Gastroesophageal sphincter (tissue), 3 donors: ENCODE results near the gene RAP2B.

ENCODE experiments used
- EP300 ChIP-seq: sonication (generic); formaldehyde crosslinking; IDR thresholded peaks from one replicate; pipeline ENCODE4 v1.6.1; 2017; ENCODE audit warnings: antibody characterized with exemption, mild to moderate bottlenecking
- POLR2A ChIP-seq, 2 donors: fragments of 450-650 bp; IDR thresholded peaks; one replicate each; pipeline ENCODE4 v1.6.1; 2017; ENCODE audit warnings: antibody characterized with exemption in 2 of 2, mild to moderate bottlenecking in 2 of 2, moderate library complexity in 1 of 2
- POLR2AphosphoS5 ChIP-seq: sonication (generic); formaldehyde crosslinking; IDR thresholded peaks from one replicate; pipeline ENCODE4 v1.6.1; 2017; ENCODE audit warnings: antibody characterized with exemption
- TF ChIP-seq, protein P1 (sequence below), 4 experiments: fragments of 200-600 bp in 2 of 4; fragments of 450-650 bp in 2 of 4; sonication (generic) in 1 of 4; IDR thresholded peaks; one replicate each; pipeline ENCODE4 v1.5.1; 2017 to 2019; ENCODE audit warnings: antibody characterized with exemption in 4 of 4, mild to moderate bottlenecking in 2 of 4, moderate library complexity in 2 of 4

DNA sequence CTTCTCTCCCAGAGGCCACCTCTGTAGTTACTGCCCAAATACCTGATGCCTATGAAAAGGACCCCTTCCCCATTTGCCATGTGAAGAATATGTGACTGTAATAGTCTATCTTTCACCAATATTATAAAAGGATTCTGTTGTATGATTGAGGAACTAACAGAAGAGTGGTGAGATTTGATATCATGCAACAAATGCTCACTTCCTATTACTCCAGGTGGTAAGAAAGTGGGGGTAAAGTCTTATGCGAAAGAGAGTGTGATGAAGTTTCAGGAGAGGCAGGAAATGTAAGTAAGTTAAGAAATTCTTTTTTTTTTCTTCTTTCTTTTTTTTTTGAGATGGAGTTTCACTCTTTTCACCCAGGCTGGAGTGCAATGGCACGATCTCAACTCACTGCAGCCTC lies 24.4 kb upstream of the RAP2B start:
- TF ChIP-seq, protein P1, sequence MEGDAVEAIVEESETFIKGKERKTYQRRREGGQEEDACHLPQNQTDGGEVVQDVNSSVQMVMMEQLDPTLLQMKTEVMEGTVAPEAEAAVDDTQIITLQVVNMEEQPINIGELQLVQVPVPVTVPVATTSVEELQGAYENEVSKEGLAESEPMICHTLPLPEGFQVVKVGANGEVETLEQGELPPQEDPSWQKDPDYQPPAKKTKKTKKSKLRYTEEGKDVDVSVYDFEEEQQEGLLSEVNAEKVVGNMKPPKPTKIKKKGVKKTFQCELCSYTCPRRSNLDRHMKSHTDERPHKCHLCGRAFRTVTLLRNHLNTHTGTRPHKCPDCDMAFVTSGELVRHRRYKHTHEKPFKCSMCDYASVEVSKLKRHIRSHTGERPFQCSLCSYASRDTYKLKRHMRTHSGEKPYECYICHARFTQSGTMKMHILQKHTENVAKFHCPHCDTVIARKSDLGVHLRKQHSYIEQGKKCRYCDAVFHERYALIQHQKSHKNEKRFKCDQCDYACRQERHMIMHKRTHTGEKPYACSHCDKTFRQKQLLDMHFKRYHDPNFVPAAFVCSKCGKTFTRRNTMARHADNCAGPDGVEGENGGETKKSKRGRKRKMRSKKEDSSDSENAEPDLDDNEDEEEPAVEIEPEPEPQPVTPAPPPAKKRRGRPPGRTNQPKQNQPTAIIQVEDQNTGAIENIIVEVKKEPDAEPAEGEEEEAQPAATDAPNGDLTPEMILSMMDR (IDR thresholded peaks at IDR 0.05) = no peak
- no peak for TF ChIP-seq POLR2AphosphoS5
- no peak for TF ChIP-seq POLR2A (IDR thresholded peaks at IDR 0.05)
- TF ChIP-seq EP300 = no peak
